Medulla oblongata (tissue), 1 donor: ENCODE results near the gene GDF11.

Source experiments
- DNase-seq: peaks from one replicate; pipeline ENCODE4 v3.0.0-alpha.2; 2015; ENCODE audit errors: extremely low spot score

GDF11 gene

DNA sequence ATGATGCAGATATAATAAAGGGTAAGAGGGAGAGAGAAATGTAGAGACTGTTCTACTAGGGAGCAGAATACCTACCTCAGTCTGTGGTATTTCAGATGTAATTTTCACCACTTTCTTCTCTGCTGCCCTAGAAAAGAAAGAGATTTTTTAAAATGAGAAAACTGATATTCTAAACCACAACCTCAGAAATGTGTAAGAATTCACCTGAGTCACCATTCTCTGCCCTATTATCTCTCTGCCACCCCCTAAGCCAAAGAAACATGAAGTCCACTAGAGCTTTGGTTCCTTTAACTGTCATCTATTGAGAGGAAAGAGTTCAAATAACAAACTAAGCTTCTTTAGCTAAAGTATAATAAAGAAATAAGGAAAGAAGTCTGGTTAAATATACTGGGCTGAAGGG, 53.0 kb downstream of the GDF11 start:
- DNase-seq, result no peak

DNA sequence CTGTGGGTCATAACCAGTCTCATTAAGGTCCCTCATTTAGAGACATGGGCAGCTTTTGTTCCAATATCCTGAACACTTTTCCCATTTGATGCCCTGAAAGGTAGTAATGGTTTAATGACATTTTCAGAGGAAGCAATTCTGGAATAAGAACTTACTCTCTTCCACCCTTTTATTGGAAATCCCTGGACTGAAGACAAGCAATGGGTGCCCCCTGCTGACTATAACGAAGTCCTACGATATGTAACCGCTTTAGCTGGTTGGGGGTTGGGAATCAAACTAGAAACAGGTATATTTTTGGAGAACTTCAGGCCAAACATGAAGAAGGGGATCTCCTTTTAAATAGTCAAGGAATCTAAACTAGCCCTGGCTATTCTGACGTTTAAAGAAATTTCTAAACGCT, 54.1 kb downstream of the GDF11 start:
- peak; percentile 60 for DNase-seq

DNA sequence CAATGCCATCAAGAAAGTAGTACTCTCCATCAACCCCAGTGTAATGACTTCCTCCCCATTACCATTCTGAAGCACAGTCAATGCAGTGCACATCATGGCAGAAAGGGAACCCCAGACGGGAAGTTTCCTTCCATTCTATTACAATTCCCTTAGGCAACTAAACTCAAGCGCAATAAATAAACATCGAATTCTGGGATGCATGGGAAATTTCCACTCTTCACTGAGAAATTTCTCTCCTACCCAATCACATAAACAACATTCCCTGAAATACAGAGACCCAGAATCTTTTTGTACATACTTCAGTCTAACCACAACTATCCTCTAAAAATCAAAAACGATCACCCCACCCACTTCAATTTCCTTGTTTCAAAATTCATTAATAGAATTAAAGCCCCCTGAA, 54.6 kb downstream of the GDF11 start:
- no peak for DNase-seq
